C4-2B (cell line): ENCODE results near the gene SLC16A8.

Experiments used
- CTCF ChIP-seq: fragments of 450-650 bp; conservative IDR thresholded peaks from 2 replicates; pipeline ENCODE4 v1.5.1; 2017; ENCODE audit warnings: mild to moderate bottlenecking
- ZFX ChIP-seq: fragments of 450-650 bp; IDR thresholded peaks from 2 replicates; pipeline ENCODE4 v1.6.1; 2017

GRCh38 chr22:38072322-38073149, 11.4 kb downstream of the SLC16A8 start:
- TF ChIP-seq CTCF = no peak
- TF ChIP-seq ZFX = no peak
